G401.6 (cell line): Measurements from ENCODE around the gene PTPRD.
A peak's percentile ranks its signal among the peaks of the same experiment; 100 is the strongest.

Experiments
- FAIRE-seq: peaks from 2 replicates; lab custom pipeline; 2012; peaks lifted over from hg19 to GRCh38; lab: Jason Lieb, UNC

Gene PTPRD

DNA sequence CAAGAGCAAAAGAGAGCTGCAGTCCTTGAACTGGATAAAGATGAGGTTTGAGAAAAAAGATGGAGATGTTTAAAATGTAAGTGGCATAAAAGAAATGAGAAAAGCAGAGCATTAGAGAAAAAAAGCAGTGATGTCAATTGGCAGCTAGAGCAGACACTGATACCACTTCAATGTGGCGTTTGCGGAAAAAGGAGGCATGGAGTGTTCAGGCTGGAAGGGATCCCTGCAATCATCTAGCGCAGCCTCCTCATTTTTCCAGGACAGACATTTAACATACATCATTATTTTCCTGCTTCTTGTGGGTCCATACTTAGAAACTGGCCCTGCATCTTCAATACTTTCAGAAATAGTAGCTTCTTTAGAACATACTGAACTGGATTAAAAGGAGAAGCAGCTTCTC, 563.8 kb downstream of the PTPRD start:
- no peak for FAIRE-seq

DNA sequence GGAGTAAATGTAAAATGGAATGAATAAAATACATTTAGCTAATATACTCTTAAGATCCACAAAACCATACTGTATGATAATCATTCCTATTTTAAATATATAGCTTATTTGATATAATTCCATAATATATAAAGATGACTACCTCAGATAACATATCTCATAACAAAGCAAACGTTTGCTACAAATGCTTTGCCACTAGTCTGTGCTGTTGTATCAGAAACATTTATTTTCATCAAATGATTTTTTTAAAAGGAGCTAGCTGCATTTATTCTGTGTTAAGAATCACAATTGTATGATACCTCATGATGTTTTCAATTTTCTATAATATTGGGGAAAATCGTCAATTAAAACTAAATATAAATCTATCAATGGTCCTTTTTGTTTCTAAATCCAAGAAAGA, 567.2 kb downstream of the PTPRD start:
- FAIRE-seq: peak; percentile 47

GRCh38 chr9:10041726-10042229, 571.0 kb downstream of the PTPRD start:
- FAIRE-seq: no peak

- FAIRE-seq: no peak
Observed at GRCh38 chr9:10036095-10036494, 576.7 kb downstream of the PTPRD start.

GRCh38 chr9:10032166-10032565, 580.6 kb downstream of the PTPRD start:
- FAIRE-seq: no peak

- no peak for FAIRE-seq
Observed at GRCh38 chr9:10026443-10026984, 586.3 kb downstream of the PTPRD start.

DNA sequence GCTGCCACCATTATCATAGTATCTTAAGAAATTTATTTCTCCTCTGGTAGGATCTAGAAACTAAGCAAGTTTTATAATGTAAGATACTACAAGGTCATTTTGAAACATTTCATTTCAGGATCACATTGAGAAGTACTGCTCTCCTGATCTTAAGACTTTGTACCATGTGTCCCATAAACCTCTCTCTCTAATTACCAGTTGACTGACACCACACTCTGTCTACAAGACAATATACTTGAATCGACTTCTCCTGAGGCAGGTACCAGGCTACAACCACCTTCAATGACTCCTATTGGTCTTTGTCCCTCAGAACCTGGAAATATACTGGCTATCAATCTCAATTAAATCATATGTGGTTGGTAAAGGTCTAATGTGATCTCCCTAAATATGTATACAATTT, 597.0 kb downstream of the PTPRD start:
- FAIRE-seq: no peak

DNA sequence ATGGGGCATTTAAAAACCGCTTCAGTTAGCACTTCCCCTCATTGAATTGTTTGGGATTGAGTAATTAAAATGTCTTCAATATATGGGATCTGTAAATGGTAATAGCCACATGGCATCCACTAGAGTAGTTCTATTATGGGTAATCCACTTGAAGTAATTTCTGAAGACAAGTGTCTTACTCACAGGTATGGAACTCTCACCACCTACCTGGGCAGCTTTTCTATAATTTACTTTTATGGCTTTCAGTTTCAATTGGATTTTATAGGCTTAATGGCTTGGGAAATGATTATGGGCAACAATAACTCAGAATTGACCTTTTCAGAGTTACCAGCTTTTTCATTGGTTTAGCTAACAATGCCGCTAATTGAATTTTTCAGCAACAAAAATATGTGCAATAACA, 597.9 kb downstream of the PTPRD start:
- FAIRE-seq: no peak

DNA sequence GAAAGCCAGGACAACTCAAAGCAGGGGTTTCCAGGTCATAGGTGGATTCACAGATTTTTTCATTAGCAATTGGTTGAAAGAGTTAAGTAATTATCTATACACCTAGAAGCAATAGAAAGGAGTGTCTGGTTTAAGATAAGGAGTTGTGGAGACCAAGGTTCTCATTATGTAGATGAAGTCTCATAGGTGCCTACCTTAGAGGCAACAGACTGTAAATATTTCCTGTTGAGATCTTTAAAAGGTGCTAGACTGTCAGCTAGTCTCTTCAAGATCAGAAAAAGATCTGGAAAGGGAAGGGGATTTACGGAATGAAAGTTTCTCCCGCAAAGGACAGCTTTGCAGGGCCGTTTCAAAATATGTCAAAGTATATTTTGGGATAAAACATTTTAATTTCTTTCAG, 603.4 kb downstream of the PTPRD start:
- no peak for FAIRE-seq

- no peak for FAIRE-seq
Observed at GRCh38 chr9:10008101-10008799, 604.6 kb downstream of the PTPRD start.

DNA sequence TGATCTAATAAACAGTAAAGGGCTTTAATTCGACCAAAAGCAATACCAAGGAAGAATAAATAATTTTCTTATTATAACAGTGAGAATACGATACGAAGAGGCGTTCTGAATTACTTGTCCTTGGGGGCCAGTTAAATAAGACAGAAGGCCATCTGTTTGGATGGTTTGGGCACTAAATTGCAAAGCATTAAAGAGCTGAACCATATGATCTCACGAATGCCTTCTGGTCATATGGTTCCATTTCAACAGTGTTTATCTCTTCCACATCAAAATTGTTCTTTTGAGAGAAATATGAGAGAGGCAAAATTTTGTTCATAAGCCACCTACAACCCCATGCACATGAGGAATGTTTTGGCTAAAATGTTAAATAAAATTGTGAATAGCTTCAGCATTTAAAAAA, 605.4 kb downstream of the PTPRD start:
- no peak for FAIRE-seq

DNA sequence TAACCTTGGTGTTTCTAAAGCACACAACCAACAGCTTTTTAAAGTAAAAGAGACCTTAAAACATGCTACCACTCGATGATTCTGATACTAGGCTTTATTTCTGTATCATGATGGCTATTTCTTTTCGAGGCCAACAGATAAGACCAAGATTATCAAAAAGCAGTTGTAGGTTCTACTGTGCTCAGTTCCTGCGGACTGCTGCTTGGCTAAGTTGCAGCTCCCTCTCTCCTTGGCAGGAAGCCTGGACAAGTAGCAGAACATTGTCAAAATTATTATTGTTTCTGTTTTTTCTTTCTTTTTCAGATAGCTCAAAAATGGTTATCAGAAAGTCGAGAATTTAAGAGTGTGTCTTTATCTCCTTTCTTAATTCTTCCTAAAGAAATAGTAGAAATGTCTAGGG, 607.6 kb downstream of the PTPRD start:
- FAIRE-seq: no peak

- FAIRE-seq: no peak
Observed at GRCh38 chr9:10003047-10003446, 609.8 kb downstream of the PTPRD start.

DNA sequence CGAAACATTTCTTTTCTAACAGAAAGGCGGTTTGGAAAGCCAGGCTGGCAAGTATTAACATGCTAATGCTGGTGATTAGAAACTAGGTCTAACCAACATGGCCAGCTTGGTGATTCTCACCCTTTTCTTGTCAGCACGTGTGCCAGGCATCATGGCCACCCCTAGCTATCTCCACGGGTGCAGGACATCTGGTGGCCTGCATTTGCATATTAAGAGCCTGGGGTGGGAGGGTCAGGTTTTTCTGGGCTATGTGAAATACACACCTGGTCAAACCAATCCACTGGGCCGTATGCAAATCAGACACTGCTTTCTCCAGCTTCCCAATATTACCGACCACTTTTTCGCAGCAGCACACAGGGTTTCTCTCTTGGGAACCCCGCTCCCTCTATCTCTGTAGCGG, 612.1 kb downstream of the PTPRD start:
- no peak for FAIRE-seq

- FAIRE-seq: no peak
Observed at GRCh38 chr9:9998491-9999287, 614.1 kb downstream of the PTPRD start.

DNA sequence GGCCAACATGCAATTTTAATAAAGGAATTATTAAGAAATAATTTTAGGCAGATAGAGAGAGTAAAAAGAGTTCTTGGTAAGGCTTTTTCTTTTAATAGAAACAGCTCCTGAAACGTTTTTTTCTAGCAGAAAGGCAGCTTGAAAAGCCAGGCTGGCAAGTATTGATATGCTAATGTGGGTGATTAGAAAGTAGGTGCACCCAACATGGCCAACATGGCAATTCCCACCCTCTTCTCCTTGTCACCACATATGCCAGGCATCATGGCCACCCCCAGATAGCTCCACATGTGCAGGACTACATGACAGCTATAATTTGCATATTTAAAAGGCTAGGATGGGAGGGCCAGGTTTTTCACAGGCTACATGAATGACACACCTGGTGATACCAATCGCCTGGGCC, 615.2 kb downstream of the PTPRD start:
- FAIRE-seq: no peak

- FAIRE-seq: no peak
Observed at GRCh38 chr9:9996259-9996658, 616.5 kb downstream of the PTPRD start.

DNA sequence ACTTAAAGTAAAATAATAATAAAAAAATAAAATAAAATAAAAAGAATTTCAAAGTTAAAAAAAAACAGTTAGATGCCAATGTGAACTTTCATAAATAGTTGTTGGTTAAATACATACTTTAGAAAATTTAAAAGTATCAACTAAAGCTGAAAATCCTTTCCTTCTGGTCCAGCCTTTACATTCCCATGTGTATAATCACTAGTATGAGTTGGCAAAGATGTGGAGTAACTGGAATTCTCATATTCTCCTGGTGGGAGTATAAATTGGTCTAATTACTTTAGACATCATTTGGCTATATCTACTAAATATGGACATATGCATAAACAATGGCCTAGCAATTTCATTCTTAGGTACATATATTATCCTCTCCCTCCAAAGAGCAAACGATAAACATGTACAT, 619.9 kb downstream of the PTPRD start:
- FAIRE-seq: no peak

GRCh38 chr9:9973062-9973461, 639.7 kb downstream of the PTPRD start:
- FAIRE-seq: no peak

DNA sequence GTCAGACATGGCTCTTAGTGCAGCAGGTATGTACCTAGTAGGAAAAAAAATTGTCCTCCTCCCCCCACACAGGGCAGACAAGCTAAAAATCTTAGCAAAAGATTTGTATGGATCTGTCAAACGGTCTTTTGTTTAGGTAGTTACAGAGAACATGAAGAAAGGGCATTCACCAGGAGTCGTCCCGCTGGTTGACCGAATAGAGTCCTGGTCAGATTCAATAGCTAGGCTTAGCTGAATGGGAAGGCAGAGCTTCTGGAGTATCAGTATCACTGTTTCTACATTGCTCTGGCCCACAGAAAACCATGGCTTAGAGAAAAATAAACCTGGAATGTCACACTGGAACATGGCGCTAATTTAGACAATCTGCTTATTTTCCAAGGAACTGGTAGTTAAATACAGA, 642.3 kb downstream of the PTPRD start:
- FAIRE-seq: no peak

- FAIRE-seq: no peak
Observed at GRCh38 chr9:9963841-9964240, 649.0 kb downstream of the PTPRD start.

GRCh38 chr9:9961934-9962333, 650.9 kb downstream of the PTPRD start:
- no peak for FAIRE-seq

- FAIRE-seq: no peak
Observed at GRCh38 chr9:9961487-9961886, 651.3 kb downstream of the PTPRD start.
